HT-29 (cell line): ENCODE results near the gene PDPK1. TPM values are rescaled to one million over a fixed set of nuclear protein-coding genes. Genes with fewer than 3 reads are reported as not detected.

ENCODE experiments used
- DNase-seq: peaks from one replicate; pipeline ENCODE4 v3.0.0-alpha.2; 2015; ENCODE audit warnings: low spot score
- total RNA-seq: library from RNA; depleted of rRNA; stranded (reverse); fragments of >200 nt; shearing (Covaris generic); gene quantifications from 2 replicates; pipeline ENCODE4 v1.2.3, GENCODE V29; 2014; rRNA removed

The PDPK1 gene
- 21.2 and 23.7 TPM in 2 replicates for total RNA-seq

- DNase-seq: peak; percentile 94
Observed at GRCh38 chr16:2537451-2538379, at the start of gene PDPK1. TSS of gene PDPK1 (plus strand) at chr16:2538021. CDS start at chr16:2538113, 92 bp downstream.

- no peak for DNase-seq
Observed at GRCh38 chr16:2489581-2489980, 48.2 kb upstream of the PDPK1 start.

- no peak for DNase-seq
Observed at GRCh38 chr16:2490190-2491105, 47.4 kb upstream of the PDPK1 start.

- no peak for DNase-seq
Observed at GRCh38 chr16:2492292-2492691, 45.5 kb upstream of the PDPK1 start.

- DNase-seq: no peak
Observed at GRCh38 chr16:2493605-2494004, 44.2 kb upstream of the PDPK1 start.

- DNase-seq: no peak
Observed at GRCh38 chr16:2494616-2495015, 43.2 kb upstream of the PDPK1 start.

GRCh38 chr16:2495041-2495440, 42.8 kb upstream of the PDPK1 start:
- DNase-seq: no peak

GRCh38 chr16:2496223-2497115, 41.4 kb upstream of the PDPK1 start:
- DNase-seq: no peak

- DNase-seq: no peak
Observed at GRCh38 chr16:2497116-2497630, 40.6 kb upstream of the PDPK1 start.

- DNase-seq: no peak
Observed at GRCh38 chr16:2497695-2498484, 39.9 kb upstream of the PDPK1 start.

- DNase-seq: no peak
Observed at GRCh38 chr16:2498531-2499253, 39.1 kb upstream of the PDPK1 start.

- DNase-seq: no peak
Observed at GRCh38 chr16:2499454-2499853, 38.4 kb upstream of the PDPK1 start.

GRCh38 chr16:2499890-2500429, 37.9 kb upstream of the PDPK1 start:
- DNase-seq: no peak

- DNase-seq: no peak
Observed at GRCh38 chr16:2500430-2500917, 37.3 kb upstream of the PDPK1 start.

- peak; percentile 80 for DNase-seq
Observed at GRCh38 chr16:2500918-2501750, 36.7 kb upstream of the PDPK1 start.

- no peak for DNase-seq
Observed at GRCh38 chr16:2501946-2502895, 35.6 kb upstream of the PDPK1 start.

- no peak for DNase-seq
Observed at GRCh38 chr16:2505695-2506094, 32.1 kb upstream of the PDPK1 start.
